ENCODE results near the gene ZFYVE28. TPM values are rescaled to one million over a fixed set of nuclear protein-coding genes. Genes with fewer than 3 reads are reported as not detected.
"Not testable (repeated sequence)": the region's sequence is repeated elsewhere in the genome, so short reads cannot be mapped to it uniquely, and the experiment has no call there.

ZFYVE28 gene
- total RNA-seq, 1 donor from 2014 or later = 11.3 TPM

- Histone ChIP-seq H3K27ac (no peak overlapping the region), H3K4me1 (peaks cover 68% of the 10 kb centered on the region)
- intact Hi-C loops (cut with DNase I) = loop anchor here (5.0 kb wide), 1 partner anchor 176 kb away; the partner anchor contains the start of genes CFAP99 and ZFYVE28
Observed at GRCh38 chr4:2241003-2241402, 177.4 kb downstream of the ZFYVE28 start.

GRCh38 chr4:2236944-2237666, 181.3 kb downstream of the ZFYVE28 start:
- H3K9me3 ChIP-seq = no peaks in the 10 kb centered on the region
- H3K36me3 ChIP-seq = peaks cover 0 to 31% of the 10 kb centered on the region in 2 donors
- H3K4me1 ChIP-seq = peaks cover 46% of the 10 kb centered on the region
- H3K27ac ChIP-seq = no peak overlapping the region
- DNase-seq (ENCODE audit: extremely low spot score in 2 of 2) = no peak
- TF ChIP-seq POLR2AphosphoS5 (IDR thresholded peaks at IDR 0.05; ENCODE audit: insufficient read depth in 1 of 2, low read depth in 1 of 2) = no peak
- TF ChIP-seq POLR2A (IDR thresholded peaks at IDR 0.05) = no peak
- TF ChIP-seq, protein P1, sequence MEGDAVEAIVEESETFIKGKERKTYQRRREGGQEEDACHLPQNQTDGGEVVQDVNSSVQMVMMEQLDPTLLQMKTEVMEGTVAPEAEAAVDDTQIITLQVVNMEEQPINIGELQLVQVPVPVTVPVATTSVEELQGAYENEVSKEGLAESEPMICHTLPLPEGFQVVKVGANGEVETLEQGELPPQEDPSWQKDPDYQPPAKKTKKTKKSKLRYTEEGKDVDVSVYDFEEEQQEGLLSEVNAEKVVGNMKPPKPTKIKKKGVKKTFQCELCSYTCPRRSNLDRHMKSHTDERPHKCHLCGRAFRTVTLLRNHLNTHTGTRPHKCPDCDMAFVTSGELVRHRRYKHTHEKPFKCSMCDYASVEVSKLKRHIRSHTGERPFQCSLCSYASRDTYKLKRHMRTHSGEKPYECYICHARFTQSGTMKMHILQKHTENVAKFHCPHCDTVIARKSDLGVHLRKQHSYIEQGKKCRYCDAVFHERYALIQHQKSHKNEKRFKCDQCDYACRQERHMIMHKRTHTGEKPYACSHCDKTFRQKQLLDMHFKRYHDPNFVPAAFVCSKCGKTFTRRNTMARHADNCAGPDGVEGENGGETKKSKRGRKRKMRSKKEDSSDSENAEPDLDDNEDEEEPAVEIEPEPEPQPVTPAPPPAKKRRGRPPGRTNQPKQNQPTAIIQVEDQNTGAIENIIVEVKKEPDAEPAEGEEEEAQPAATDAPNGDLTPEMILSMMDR (IDR thresholded peaks at IDR 0.05) = no peak
- intact Hi-C loops (cut with DNase I) = no loop called here
- no peak overlapping the region for H3K4me3 ChIP-seq
- no peaks in the 10 kb centered on the region for H3K27me3 ChIP-seq

More at GRCh38 chr4:2241003-2241402, 177.4 kb downstream of the ZFYVE28 start:
- Histone ChIP-seq H3K36me3 (peaks cover 0 to 7% of the 10 kb centered on the region in 2 donors), H3K4me3 (peak overlapping the region; percentile 84 to 90), H3K9me3 (no peaks in the 10 kb centered on the region), H3K27me3 (no peaks in the 10 kb centered on the region)
- TF ChIP-seq, protein P1 (IDR thresholded peaks at IDR 0.05) = no peak
- TF ChIP-seq POLR2A (IDR thresholded peaks at IDR 0.05) (no peak), POLR2AphosphoS5 (IDR thresholded peaks at IDR 0.05; ENCODE audit: insufficient read depth in 1 of 2, low read depth in 1 of 2) (no peak)
- no peak for DNase-seq (ENCODE audit: extremely low spot score in 2 of 2)

DNA sequence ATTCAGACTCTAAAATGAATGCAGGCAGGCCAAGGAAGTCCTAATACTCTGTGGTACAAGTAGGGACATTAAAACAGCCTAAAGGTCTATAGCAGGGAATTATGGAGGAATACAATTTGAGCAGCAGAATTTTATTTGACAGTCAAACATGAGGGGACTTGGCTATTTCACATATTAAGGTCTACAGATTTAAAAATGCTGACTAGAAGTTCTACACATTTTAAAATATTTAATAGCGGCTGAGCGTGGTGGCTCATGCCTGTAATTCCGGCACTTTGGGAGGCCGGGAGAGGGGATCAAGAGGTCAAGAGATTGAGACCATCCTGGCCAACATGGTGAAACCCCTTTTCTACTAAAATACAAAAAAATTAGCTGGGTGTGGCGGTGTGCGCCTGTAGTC, 187.4 kb downstream of the ZFYVE28 start:
- Histone ChIP-seq H3K4me1 (no peaks in the 10 kb centered on the region), H3K27me3 (no peaks in the 10 kb centered on the region), H3K4me3 (no peak overlapping the region), H3K27ac (no peak overlapping the region), H3K36me3 (peaks cover 0 to 40% of the 10 kb centered on the region in 2 donors), H3K9me3 (no peaks in the 10 kb centered on the region)
- TF ChIP-seq, protein P1 (IDR thresholded peaks at IDR 0.05) = no peak
- TF ChIP-seq POLR2AphosphoS5 (IDR thresholded peaks at IDR 0.05; ENCODE audit: insufficient read depth in 1 of 2, low read depth in 1 of 2) (no peak), POLR2A (IDR thresholded peaks at IDR 0.05) (no peak)
- no peak for DNase-seq (ENCODE audit: extremely low spot score in 2 of 2)
- intact Hi-C loops (cut with DNase I) = no loop called here

DNA sequence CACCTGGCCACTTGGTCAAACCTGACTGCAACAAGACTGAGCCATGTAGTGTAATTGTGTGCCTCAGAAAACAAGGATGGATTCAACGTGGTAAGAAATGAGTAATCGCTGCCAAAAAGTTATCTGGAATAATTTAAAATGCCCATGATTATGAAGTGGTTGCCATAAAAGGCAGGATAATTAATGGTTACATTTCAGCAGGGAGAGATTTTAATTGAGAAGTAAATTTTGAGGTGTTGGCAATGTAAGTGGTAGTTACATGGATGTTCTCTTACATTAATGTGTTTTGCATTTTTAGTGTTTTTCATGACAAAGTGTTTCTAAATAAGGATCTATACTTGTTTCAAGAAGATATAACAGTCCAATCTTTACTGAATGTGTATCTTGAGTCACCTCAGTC, 192.2 kb downstream of the ZFYVE28 start:
- intact Hi-C loops (cut with DNase I) = no loop called here
- peaks cover 0 to 28% of the 10 kb centered on the region in 2 donors for H3K36me3 ChIP-seq
- no peak overlapping the region for H3K4me3 ChIP-seq
- no peaks in the 10 kb centered on the region for H3K4me1 ChIP-seq
- no peak for DNase-seq (ENCODE audit: extremely low spot score in 2 of 2)
- H3K27ac ChIP-seq = no peak overlapping the region
- no peaks in the 10 kb centered on the region for H3K27me3 ChIP-seq
- H3K9me3 ChIP-seq = no peaks in the 10 kb centered on the region
- no peak for TF ChIP-seq POLR2A (IDR thresholded peaks at IDR 0.05)
- no peak for TF ChIP-seq POLR2AphosphoS5 (IDR thresholded peaks at IDR 0.05; ENCODE audit: insufficient read depth in 1 of 2, low read depth in 1 of 2)
- TF ChIP-seq, protein P1 (IDR thresholded peaks at IDR 0.05) = no peak

- peaks cover 0 to 20% of the 10 kb centered on the region in 2 donors for H3K36me3 ChIP-seq
- no peaks in the 10 kb centered on the region for H3K4me1 ChIP-seq
- no peaks in the 10 kb centered on the region for H3K27me3 ChIP-seq
- H3K9me3 ChIP-seq = no peaks in the 10 kb centered on the region
- TF ChIP-seq POLR2A (IDR thresholded peaks at IDR 0.05) = no peak
- TF ChIP-seq, protein P1 (IDR thresholded peaks at IDR 0.05) = no peak
- no peak for TF ChIP-seq POLR2AphosphoS5 (IDR thresholded peaks at IDR 0.05; ENCODE audit: insufficient read depth in 1 of 2, low read depth in 1 of 2)
- no peak overlapping the region for H3K4me3 ChIP-seq
- intact Hi-C loops (cut with DNase I) = no loop called here
- no peak overlapping the region for H3K27ac ChIP-seq
- DNase-seq (ENCODE audit: extremely low spot score in 2 of 2) = no peak
Observed at GRCh38 chr4:2222838-2223237, 195.6 kb downstream of the ZFYVE28 start.

GRCh38 chr4:2221378-2221777, 197.1 kb downstream of the ZFYVE28 start:
- DNase-seq (ENCODE audit: extremely low spot score in 2 of 2); H3K4me3 ChIP-seq; H3K27ac ChIP-seq; H3K4me1 ChIP-seq; intact Hi-C loops (cut with DNase I); H3K27me3 ChIP-seq; H3K9me3 ChIP-seq: not testable (repeated sequence)
- H3K36me3 ChIP-seq = peaks cover 0 to 16% of the 10 kb centered on the region in 2 donors

All from vagina (tissue), 2 donors.